Measurements from ENCODE around the gene DND1. TPM values are rescaled to one million over a fixed set of nuclear protein-coding genes. Genes with fewer than 3 reads are reported as not detected.

Gene DND1
- total and polyA plus RNA-seq, 10 donors: 1.2 to 4.7 (median 2.3) TPM

GRCh38 chr5:140707812-140708211, 34.4 kb upstream of the DND1 start:
- no peak overlapping the region for H3K27ac ChIP-seq
- 83 to 97% (median 93%) methylated on average over 4 of the region's 4 CpGs for WGBS, 5 donors
- H3K27me3 ChIP-seq (replicated peaks in 1 of 7): no peaks in the 10 kb centered on the region
- H3K4me1 ChIP-seq: peaks cover 0 to 24% (median 12%) of the 10 kb centered on the region in 6 donors
- no peak overlapping the region for H3K4me3 ChIP-seq
- TF ChIP-seq CTCF (IDR thresholded peaks at IDR 0.05 in 8 of 11, conservative IDR thresholded peaks at IDR 0.05 in 3 of 11) (no peak), POLR2AphosphoS5 (IDR thresholded peaks at IDR 0.05) (no peak), POLR2A (IDR thresholded peaks at IDR 0.05) (no peak)
- H3K36me3 ChIP-seq: peaks cover 0 to 51% (median 40%) of the 10 kb centered on the region in 6 donors
- DNase-seq: no peak
- no peaks in the 10 kb centered on the region for H3K9me3 ChIP-seq
- intact Hi-C loops (cut with DNase I; ENCODE audit: low total_unique reads): loop anchor here (10.0 kb wide), 1 partner anchor 53 kb away; no protein-coding TSS in a partner anchor

GRCh38 chr5:140700177-140701144, 27.1 kb upstream of the DND1 start, which contains the start of gene ZMAT2:
Gene ZMAT2, plus strand, starts transcription at chr5:140700447. Its CDS starts 14 bp downstream, at chr5:140700461.
- Histone ChIP-seq H3K4me3 (peak within 1 kb of the TSS; percentile 66 to 92 (median 86)), H3K9me3 (no peaks in the 10 kb centered on the region), H3K36me3 (peaks cover 2 to 89% (median 77%) of the 10 kb centered on the region in 6 donors), H3K27ac (peak within 1 kb of the TSS; percentile 68 to 90 (median 80)), H3K4me1 (peaks cover 10 to 38% (median 29%) of the 10 kb centered on the region in 6 donors), H3K27me3 (replicated peaks in 1 of 7) (no peaks in the 10 kb centered on the region)
- TF ChIP-seq POLR2A (IDR thresholded peaks at IDR 0.05): peak in 2 of 3 donors; percentile 12 to 80
- TF ChIP-seq POLR2AphosphoS5 (IDR thresholded peaks at IDR 0.05): peak; percentile 56 to 99 (median 90)
- peak in 1 of 11 experiments; percentile 8 for TF ChIP-seq CTCF (IDR thresholded peaks at IDR 0.05 in 8 of 11, conservative IDR thresholded peaks at IDR 0.05 in 3 of 11)
- intact Hi-C loops (cut with DNase I; ENCODE audit: low total_unique reads): loop anchor here (10.0 kb wide), 1 partner anchor 46 kb away; no protein-coding TSS in a partner anchor
- WGBS, 5 donors: 1 to 2% (median 1%) methylated on average over 39 to 44 of the region's 44 CpGs
- DNase-seq: peak; percentile 97

- 94 to 100% (median 96%) methylated on average over 3 to 4 of the region's 4 CpGs for WGBS, 5 donors
- no peak overlapping the region for H3K4me3 ChIP-seq
- no peaks in the 10 kb centered on the region for H3K9me3 ChIP-seq
- peaks cover 2 to 80% (median 64%) of the 10 kb centered on the region in 6 donors for H3K36me3 ChIP-seq
- H3K27ac ChIP-seq: no peak overlapping the region
- TF ChIP-seq POLR2AphosphoS5 (IDR thresholded peaks at IDR 0.05) (no peak), POLR2A (IDR thresholded peaks at IDR 0.05) (no peak), CTCF (IDR thresholded peaks at IDR 0.05 in 8 of 11, conservative IDR thresholded peaks at IDR 0.05 in 3 of 11) (no peak)
- DNase-seq: no peak
- no peaks in the 10 kb centered on the region for H3K27me3 ChIP-seq (replicated peaks in 1 of 7)
- intact Hi-C loops (cut with DNase I; ENCODE audit: low total_unique reads): no loop called here
- H3K4me1 ChIP-seq: peaks cover 15 to 52% (median 40%) of the 10 kb centered on the region in 6 donors
Observed at GRCh38 chr5:140696891-140697492, 23.6 kb upstream of the DND1 start.
